LNCaP clone FGC (cell line): ENCODE measurements around the gene RNF11.
A peak's percentile ranks its signal among the peaks of the same experiment; 100 is the strongest.

Source experiments
- DNase-seq: peaks from one replicate; pipeline ENCODE4 v3.0.0-alpha.2; 2011; ENCODE audit warnings: low read depth
- H3K4me3 ChIP-seq: 2 replicates; pipeline ENCODE4 v1.5.1; 2011; ENCODE audit warnings: mild to moderate bottlenecking, low read depth, low read length, control low read depth
- CTCF ChIP-seq: IDR thresholded peaks from 2 replicates; pipeline ENCODE4 v1.5.1; 2012; ENCODE audit warnings: mild to moderate bottlenecking; ENCODE audit not compliant: control insufficient read depth, insufficient read depth; ENCODE audit errors: extremely low read depth

Gene RNF11

GRCh38 chr1:51313961-51314777 lies 78.1 kb downstream of the RNF11 start:
- 0 out of 2 replicates have a peak, but pooled peaks have one; percentile 0 for TF ChIP-seq CTCF
- H3K4me3 ChIP-seq: no peak overlapping the region
- peak; percentile 93 for DNase-seq

- TF ChIP-seq CTCF: no peak
Observed at GRCh38 chr1:51314974-51315373, 78.9 kb downstream of the RNF11 start.

GRCh38 chr1:51316113-51316845 lies 80.2 kb downstream of the RNF11 start:
- TF ChIP-seq CTCF: no peak
- no peak overlapping the region for H3K4me3 ChIP-seq
- no peak for DNase-seq

More at GRCh38 chr1:51314974-51315373, 78.9 kb downstream of the RNF11 start:
- no peak for DNase-seq
- no peak overlapping the region for H3K4me3 ChIP-seq

GRCh38 chr1:51316846-51317120 lies 80.7 kb downstream of the RNF11 start:
- no peak overlapping the region for H3K4me3 ChIP-seq
- TF ChIP-seq CTCF: no peak
- no peak for DNase-seq

- DNase-seq: no peak
- no peak overlapping the region for H3K4me3 ChIP-seq
- TF ChIP-seq CTCF: no peak
Observed at GRCh38 chr1:51317798-51318197, 81.7 kb downstream of the RNF11 start.

- TF ChIP-seq CTCF: no peak
- H3K4me3 ChIP-seq: no peak overlapping the region
- DNase-seq: no peak
Observed at GRCh38 chr1:51320967-51321923, 85.2 kb downstream of the RNF11 start.
